HepG2 (cell line): ENCODE data around the gene CCDC142. TPM values are rescaled to one million over a fixed set of nuclear protein-coding genes. Genes with fewer than 3 reads are reported as not detected.

Experiments
- BRD4 ChIP-seq: sonication (generic); formaldehyde crosslinking; IDR thresholded peaks from 2 replicates; pipeline ENCODE4 v1.4.0; 2020; ENCODE audit warnings: missing genetic modification reagents
- E2F2 ChIP-seq: sonication (generic); formaldehyde crosslinking; IDR thresholded peaks from 2 replicates; pipeline ENCODE4 v1.4.0; 2020; ENCODE audit warnings: missing genetic modification reagents, borderline replicate concordance
- EEA1 ChIP-seq: sonication (generic); formaldehyde crosslinking; IDR thresholded peaks from 2 replicates; pipeline ENCODE4 v1.5.1; 2020; ENCODE audit warnings: mild to moderate bottlenecking, missing genetic modification reagents, borderline replicate concordance
- NFKB2 ChIP-seq: sonication (generic); formaldehyde crosslinking; IDR thresholded peaks from 2 replicates; pipeline ENCODE4 v1.4.0; 2020; ENCODE audit warnings: missing genetic modification reagents, borderline replicate concordance
- NR2F6 ChIP-seq, 2 experiments: IDR thresholded peaks; 2 replicates each; pipeline ENCODE4 v1.6.1; 2016; ENCODE audit warnings: antibody characterized with exemption in 1 of 2, mild to moderate bottlenecking in 1 of 2
- PHB2 ChIP-seq: fragments of 450-650 bp; IDR thresholded peaks from 2 replicates; pipeline ENCODE4 v1.6.1; 2018; ENCODE audit not compliant: partially characterized antibody
- PREB ChIP-seq: sonication (generic); formaldehyde crosslinking; IDR thresholded peaks from 2 replicates; pipeline ENCODE4 v1.4.0; 2020; ENCODE audit warnings: missing genetic modification reagents
- SMAD3 ChIP-seq: sonication (generic); formaldehyde crosslinking; IDR thresholded peaks from 2 replicates; pipeline ENCODE4 v1.4.0; 2020; ENCODE audit warnings: missing genetic modification reagents
- SUZ12 ChIP-seq: fragments of 150-350 bp; IDR thresholded peaks from 2 replicates; pipeline ENCODE4 v1.6.1; 2014; ENCODE audit warnings: low read depth, low read length
- TBL1XR1 ChIP-seq: fragments of 150-350 bp; IDR thresholded peaks from 2 replicates; pipeline ENCODE4 v1.6.1; 2014; ENCODE audit warnings: borderline replicate concordance, low read length; ENCODE audit not compliant: partially characterized antibody
- TGIF2 ChIP-seq: IDR thresholded peaks from 2 replicates; pipeline ENCODE4 v1.6.1; 2016; ENCODE audit warnings: control low read depth, missing compliant biosample characterization
- ZNF20 ChIP-seq: sonication (generic); formaldehyde crosslinking; IDR thresholded peaks from 2 replicates; pipeline ENCODE4 v1.4.0; 2020; ENCODE audit warnings: mild to moderate bottlenecking, moderate library complexity, missing genetic modification reagents
- ZNF547 ChIP-seq: sonication (generic); formaldehyde crosslinking; IDR thresholded peaks from 2 replicates; pipeline ENCODE4 v1.5.1; 2020; ENCODE audit warnings: mild to moderate bottlenecking, missing genetic modification reagents
- ZNF562 ChIP-seq: sonication (generic); formaldehyde crosslinking; IDR thresholded peaks from 2 replicates; pipeline ENCODE4 v1.8.0; 2022; ENCODE audit warnings: missing genetic modification reagents, borderline replicate concordance
- ZNF710 ChIP-seq: sonication (generic); formaldehyde crosslinking; IDR thresholded peaks from 2 replicates; pipeline ENCODE4 v1.5.0; 2020; ENCODE audit warnings: mild to moderate bottlenecking, missing genetic modification reagents, borderline replicate concordance
- ZNF772 ChIP-seq: sonication (generic); formaldehyde crosslinking; IDR thresholded peaks from 2 replicates; pipeline ENCODE4 v1.5.0; 2020; ENCODE audit warnings: mild to moderate bottlenecking, missing genetic modification reagents
- polyA plus RNA-seq, 8 experiments: library from polyadenylated mRNA; depleted of rRNA in 3 of 8; stranded (reverse) in 7 of 8; unstranded in 1 of 8; fragments of >200 nt; fragmentation: Illumina TruSeq in 4 of 8; extraction: Trizol in 4 of 8; gene quantifications; 2 replicates each; pipeline versions ENCODE4 v1.2.1 to v1.2.3, GENCODE V29; 2011 to 2016; ENCODE audit warnings: low read depth in 4 of 8, missing spikeins in 1 of 8, mixed read lengths in 1 of 8; ENCODE audit not compliant: insufficient read depth in 1 of 8
- total RNA-seq, 5 experiments: library from RNA; depleted of rRNA; stranded (reverse); fragments of >200 nt; fragmentation: Illumina TruSeq; extraction: Trizol; gene quantifications; 2 replicates each; pipeline ENCODE4 v1.2.3, GENCODE V29; 2016; ENCODE audit warnings: low read depth in 1 of 5
- TF ChIP-seq, protein P1 (sequence below): sonication (generic); formaldehyde crosslinking; IDR thresholded peaks from 2 replicates; pipeline ENCODE4 v1.8.1; 2023; ENCODE audit warnings: mild to moderate bottlenecking, moderate library complexity, missing genetic modification reagents
- TF ChIP-seq, protein P2 (sequence below): sonication (generic); formaldehyde crosslinking; IDR thresholded peaks from 2 replicates; pipeline ENCODE4 v1.5.1; 2020; ENCODE audit warnings: mild to moderate bottlenecking, missing genetic modification reagents, moderate library complexity
- TF ChIP-seq, protein P3 (sequence below), 2 experiments: sonication (generic) in 1 of 2; formaldehyde crosslinking in 1 of 2; IDR thresholded peaks; 2 replicates each; pipeline versions ENCODE4 v1.5.1 to v1.6.1; 2011 to 2020; ENCODE audit warnings: borderline replicate concordance in 1 of 2, low read depth in 1 of 2, low read length in 1 of 2, mild to moderate bottlenecking in 1 of 2, missing genetic modification reagents in 1 of 2, moderate library complexity in 1 of 2

The CCDC142 gene
- total and polyA plus RNA-seq, 2 of the 13 experiments (the other 11 are each of a cell fraction or from before 2014, with no cell fraction given) = 14.7 to 30.4 TPM

DNA sequence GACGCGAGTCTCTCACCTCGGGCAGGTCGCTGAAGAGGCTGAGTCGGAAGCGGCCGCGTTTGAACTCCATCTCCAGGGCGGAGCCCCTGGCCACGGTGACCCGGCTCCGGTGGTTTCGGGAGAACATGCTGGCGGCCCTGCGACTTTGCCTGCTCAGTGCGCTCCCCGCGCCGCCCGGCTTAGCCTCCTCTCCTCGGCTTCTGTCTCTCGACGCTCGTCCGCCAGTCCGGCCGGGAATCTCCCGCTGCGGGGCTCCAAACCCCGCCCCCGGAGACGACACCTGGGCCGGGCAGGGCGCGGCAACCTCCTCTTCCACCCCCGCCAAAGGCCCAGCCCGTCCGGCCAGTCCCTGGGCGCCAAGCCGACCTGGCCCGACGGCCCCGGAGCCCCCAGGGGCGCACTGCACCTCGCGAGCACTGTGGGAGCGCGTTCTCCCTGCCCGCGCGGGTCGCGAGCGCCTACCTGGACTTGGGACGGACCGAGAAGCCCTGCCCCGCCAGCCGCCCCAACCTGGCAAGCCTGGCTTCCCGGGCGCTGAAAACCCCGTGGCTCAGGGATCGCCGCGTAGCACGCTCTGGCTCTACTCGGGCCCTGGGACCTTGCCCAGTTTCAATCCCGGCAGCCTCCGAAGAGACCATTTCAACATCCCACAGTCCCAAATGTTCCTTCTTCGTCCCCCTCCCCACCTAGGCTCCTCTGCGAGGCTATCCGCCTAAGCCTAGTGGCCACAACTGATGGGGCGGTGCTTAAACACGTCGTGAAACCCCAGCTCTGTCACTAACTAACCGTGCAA, 40.9 kb downstream of the CCDC142 start, which contains the start of gene RTKN (continued):
- TF ChIP-seq ZNF562 (CRISPR knock-in tag) = no peak
- peak; percentile 50 for TF ChIP-seq ZNF710 (CRISPR knock-in tag)
- TF ChIP-seq BRD4 (CRISPR knock-in tag) = peak; percentile 93
- TF ChIP-seq ZNF20 (CRISPR knock-in tag) = no peak
- TF ChIP-seq, protein P1, sequence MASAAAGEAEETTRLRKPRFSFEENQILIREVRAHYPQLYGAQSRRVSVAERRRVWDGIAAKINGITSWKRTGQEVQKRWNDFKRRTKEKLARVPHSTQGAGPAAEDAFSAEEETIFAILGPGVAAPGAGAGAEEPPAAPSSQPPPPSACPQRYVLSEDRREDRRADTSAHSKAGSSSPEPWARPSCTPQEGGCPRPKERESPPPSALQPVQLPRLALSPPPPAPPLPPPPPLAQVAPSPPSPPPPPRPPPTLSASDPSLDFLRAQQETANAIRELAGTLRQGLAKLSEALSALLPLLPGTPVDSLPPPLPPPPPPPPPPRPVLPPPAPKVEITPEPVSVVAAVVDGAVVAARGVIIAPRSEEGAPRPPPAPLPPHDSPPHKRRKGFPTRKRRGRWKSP (CRISPR knock-in tag) = peak; percentile 82
- peak; percentile 91 for TF ChIP-seq ZNF772 (CRISPR knock-in tag)
- TF ChIP-seq, protein P2, sequence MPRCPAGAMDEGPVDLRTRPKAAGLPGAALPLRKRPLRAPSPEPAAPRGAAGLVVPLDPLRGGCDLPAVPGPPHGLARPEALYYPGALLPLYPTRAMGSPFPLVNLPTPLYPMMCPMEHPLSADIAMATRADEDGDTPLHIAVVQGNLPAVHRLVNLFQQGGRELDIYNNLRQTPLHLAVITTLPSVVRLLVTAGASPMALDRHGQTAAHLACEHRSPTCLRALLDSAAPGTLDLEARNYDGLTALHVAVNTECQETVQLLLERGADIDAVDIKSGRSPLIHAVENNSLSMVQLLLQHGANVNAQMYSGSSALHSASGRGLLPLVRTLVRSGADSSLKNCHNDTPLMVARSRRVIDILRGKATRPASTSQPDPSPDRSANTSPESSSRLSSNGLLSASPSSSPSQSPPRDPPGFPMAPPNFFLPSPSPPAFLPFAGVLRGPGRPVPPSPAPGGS (CRISPR knock-in tag) = peak; percentile 93; the same call in 1 of the 2 replicates
- TF ChIP-seq PHB2 = no peak
- peak; percentile 62; the same call in 1 of the 2 replicates for TF ChIP-seq E2F2 (CRISPR knock-in tag)
- no peak for TF ChIP-seq PREB
- no peak for TF ChIP-seq NR2F6 (IDR thresholded peaks at IDR 0.05)
- peak; percentile 50; the same call in 1 of the 2 replicates for TF ChIP-seq NR2F6 (CRISPR knock-in tag; IDR thresholded peaks at IDR 0.05)
- peak; percentile 84 for TF ChIP-seq ZNF547 (CRISPR knock-in tag)
- TF ChIP-seq NFKB2 = peak; percentile 87
- peak; percentile 80 for TF ChIP-seq SMAD3 (CRISPR knock-in tag)
- no peak for TF ChIP-seq SUZ12
- no peak for TF ChIP-seq TBL1XR1
- peak; percentile 79 for TF ChIP-seq EEA1 (CRISPR knock-in tag)
- TF ChIP-seq, protein P3, sequence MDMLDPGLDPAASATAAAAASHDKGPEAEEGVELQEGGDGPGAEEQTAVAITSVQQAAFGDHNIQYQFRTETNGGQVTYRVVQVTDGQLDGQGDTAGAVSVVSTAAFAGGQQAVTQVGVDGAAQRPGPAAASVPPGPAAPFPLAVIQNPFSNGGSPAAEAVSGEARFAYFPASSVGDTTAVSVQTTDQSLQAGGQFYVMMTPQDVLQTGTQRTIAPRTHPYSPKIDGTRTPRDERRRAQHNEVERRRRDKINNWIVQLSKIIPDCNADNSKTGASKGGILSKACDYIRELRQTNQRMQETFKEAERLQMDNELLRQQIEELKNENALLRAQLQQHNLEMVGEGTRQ (IDR thresholded peaks at IDR 0.05; ENCODE audit: low read depth, low read length) = no peak
- TF ChIP-seq, protein P3 (CRISPR knock-in tag; IDR thresholded peaks at IDR 0.05; ENCODE audit: borderline replicate concordance) = no peak
- TF ChIP-seq TGIF2 (CRISPR knock-in tag) = no peak; the same call in none of the 2 replicates
